Stimulated activated CD8-positive, alpha-beta memory T cell treated with anti-CD3 and anti-CD28 coated beads, Interleukin-4, amount 100 ng/mL, for 1 hour (primary cell): Measurements from ENCODE around the gene TFCP2L1.
"Not testable (repeated sequence)": the region's sequence is repeated elsewhere in the genome, so short reads cannot be mapped to it uniquely, and the experiment has no call there.

ENCODE experiments used
- DNase-seq, 2 donors: peaks; one replicate each; pipeline ENCODE4 v3.0.0-alpha.2; 2020; ENCODE audit warnings: low read depth in 2 of 2, low spot score in 1 of 2

Gene TFCP2L1

DNA sequence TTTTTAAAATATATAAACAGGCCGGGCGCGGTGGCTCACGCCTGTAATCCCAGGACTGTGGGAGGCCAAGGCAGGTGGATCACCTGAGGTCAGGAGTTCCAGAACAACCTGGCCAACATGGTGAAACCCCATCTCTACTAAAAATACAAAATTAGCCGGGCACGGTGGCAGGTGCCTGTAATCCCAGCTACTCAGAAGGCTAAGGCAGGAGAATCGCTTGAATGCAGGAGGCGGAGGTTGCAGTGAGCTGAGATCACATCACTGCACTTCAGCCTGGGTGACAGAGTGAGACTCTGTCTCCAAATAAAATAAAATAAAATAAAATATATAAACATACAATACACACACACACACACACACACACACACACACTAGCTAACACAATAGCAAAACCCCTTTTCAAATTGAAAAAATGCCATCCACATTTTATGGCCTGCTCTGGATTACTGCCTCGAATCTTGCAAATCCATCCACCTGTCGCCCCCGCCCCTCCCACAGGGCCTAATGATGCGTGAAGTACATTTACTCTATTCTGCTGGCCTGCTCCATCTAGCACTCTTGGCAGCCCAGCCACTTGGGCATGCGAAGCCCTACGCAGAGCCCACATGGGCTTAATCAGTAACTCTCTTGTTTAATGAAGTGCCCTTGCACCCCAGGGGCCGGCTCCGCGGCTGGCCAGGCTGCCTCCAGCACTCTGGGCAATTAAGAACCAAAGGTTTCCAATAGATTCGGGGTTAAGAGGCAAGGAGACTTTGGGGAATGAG lies 57.4 kb downstream of the TFCP2L1 start:
- DNase-seq: not testable (repeated sequence)

DNA sequence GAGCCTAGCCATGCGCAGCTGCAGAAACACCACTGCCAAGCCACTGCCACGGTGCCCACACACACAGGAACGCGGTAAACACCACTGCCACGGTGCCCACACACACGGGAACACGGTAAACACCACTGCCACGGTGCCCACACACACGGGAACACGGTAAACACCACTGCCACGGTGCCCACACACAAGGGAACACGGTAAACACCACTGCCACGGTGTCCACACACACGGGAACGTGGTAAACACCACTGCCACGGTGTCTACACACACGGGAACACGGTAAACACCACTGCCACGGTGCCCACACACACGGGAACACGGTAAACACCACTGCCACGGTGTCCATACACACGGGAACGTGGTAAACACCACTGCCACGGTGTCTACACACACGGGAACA lies 59.3 kb downstream of the TFCP2L1 start:
- not testable (repeated sequence) for DNase-seq

- no peak for DNase-seq
Observed at GRCh38 chr2:121220995-121221394, 64.0 kb downstream of the TFCP2L1 start.

GRCh38 chr2:121219866-121220265 lies 65.1 kb downstream of the TFCP2L1 start:
- no peak for DNase-seq

DNA sequence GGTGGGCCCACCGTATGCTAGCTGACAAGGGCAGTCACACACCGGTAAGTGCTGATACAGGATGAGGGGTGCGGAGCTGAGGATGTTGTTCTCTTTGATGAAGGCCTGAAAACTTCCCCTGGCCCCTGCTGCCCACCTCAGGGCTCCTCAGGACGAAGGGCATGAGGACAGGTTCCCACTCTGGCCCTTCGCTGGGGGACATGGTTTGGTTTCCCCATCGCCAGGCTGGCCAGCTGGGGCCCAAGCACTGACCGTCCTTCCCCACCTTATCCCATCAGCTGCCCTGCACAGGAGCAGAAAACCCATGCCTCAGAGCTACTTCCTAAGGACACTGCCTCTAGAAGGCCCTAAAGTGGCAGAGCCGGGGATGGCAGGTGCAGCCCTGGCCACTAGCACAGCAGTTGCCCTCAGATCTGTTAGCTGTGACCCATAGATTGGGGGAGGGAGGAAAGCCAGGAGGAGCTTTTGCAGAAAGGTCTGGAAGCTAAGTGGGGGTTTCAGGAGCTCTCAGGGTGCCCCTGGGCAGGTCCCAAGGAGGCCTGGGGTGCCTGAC lies 66.5 kb downstream of the TFCP2L1 start:
- DNase-seq: no peak

DNA sequence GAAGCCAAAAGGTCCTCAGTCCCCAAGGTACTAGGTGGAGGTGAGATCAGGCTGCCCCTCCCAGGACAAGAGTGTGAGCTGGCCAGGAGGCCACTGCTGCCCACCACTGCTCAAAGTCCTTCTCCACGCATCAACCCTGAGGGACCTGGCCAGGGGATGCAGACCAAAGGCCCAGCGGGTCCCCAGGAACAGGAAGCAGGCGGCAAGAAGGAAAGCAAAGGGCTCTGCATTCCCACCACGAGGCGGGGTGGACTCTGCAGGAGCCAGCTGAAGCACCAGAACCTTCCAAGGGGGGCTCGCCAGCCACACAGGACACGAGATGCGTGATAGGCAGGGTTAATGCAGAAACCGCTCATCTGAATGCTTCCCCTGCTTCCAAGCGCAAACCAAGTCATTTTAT lies 67.4 kb downstream of the TFCP2L1 start:
- DNase-seq: no peak

DNA sequence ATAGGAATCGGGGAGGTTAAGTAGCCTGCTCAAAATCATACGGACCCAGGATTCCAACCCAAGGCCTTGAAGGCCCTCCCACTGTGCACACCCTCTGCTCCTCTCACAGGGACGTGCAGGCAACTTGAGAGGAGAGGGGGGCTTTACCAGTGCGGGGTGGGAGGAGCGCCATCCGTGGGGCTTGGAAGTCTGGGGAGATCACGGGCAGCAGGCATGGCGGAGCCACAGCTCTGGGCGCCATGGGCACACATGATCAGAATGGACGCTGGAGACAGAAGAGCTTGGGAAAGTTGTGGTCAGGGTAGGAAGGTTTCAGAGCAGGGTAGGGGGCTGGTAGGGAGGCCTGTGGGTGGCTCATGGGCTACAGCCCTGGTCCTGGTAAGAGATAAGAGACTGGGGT lies 70.7 kb downstream of the TFCP2L1 start:
- DNase-seq: no peak

GRCh38 chr2:121213386-121213785 lies 71.6 kb downstream of the TFCP2L1 start:
- no peak for DNase-seq

GRCh38 chr2:121212661-121213325 lies 72.2 kb downstream of the TFCP2L1 start:
- no peak for DNase-seq

- no peak for DNase-seq
Observed at GRCh38 chr2:121211689-121212151, 73.3 kb downstream of the TFCP2L1 start.

DNA sequence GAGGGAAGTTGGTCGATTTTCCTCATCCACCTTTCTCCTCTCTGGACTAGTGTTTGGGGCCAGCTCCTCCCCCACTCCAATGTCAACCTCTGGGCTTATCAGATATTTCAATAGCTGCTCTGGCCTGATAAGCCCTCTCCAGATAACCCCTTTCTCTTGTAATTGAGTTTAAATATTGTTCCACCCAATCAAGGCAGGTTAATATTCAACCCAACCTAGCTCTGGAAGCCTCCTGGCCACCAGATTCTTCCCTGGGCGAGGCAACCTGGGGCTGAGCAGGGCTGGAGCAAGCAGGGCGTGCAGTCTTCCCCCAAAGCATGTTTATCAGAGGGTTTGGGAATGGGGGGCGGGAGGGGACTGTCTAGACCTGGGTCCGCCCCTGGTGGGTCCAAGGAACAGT lies 73.8 kb downstream of the TFCP2L1 start:
- DNase-seq: no peak

DNA sequence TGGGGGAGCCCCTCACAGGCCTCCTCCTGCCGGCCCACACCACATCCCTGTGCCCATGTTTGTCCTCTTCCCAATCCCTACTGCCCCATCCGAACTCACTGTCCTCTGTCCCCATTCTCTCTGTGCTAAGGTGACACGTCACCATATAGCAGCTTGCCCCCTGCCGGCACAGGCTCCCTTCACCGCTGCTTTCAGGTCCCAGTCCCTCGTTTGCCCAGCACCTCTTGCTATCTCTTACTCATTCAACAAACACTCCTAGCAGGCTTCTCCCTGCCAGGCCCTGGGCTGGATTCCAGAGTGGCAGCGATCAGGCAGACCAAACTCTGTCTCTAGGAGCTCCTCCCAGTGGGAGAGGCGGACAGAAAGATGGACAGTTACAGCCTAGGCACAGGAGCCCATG lies 74.3 kb downstream of the TFCP2L1 start:
- no peak for DNase-seq

- no peak for DNase-seq
Observed at GRCh38 chr2:121209014-121209610, 75.9 kb downstream of the TFCP2L1 start.

- no peak for DNase-seq
Observed at GRCh38 chr2:121207494-121207893, 77.5 kb downstream of the TFCP2L1 start.

- DNase-seq: no peak
Observed at GRCh38 chr2:121205321-121205942, 79.6 kb downstream of the TFCP2L1 start.

DNA sequence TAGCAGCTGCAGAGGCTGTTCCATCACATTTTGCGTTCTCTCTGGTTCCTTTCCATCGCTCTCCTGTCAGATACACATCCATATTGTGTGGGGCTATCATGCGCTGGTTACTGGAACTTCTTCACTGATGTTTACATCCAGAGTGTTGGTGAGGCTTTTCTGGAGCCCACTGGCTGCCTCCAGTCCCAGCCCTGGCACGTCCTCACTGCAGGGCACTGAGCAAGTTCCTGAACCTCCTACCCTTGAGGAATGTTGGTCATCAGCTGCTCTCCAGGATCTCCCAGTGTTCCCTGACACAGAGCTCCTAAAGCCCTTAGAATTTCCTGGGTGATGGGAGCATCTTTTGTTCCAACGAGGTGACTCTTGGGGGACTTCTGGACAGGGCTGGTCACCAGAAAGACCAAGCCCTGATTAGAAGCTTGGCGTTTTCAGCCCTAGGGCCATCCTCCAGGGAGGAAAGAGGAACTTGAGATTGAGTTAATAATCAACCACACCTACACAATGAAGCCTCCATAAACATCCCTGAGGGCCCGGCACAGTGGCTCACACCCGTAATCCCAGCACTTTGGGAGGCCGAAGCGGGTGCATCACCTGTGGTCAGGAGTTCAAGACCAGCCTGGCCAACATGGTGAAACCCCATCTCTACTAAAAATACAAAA lies 81.3 kb downstream of the TFCP2L1 start:
- DNase-seq: no peak

DNA sequence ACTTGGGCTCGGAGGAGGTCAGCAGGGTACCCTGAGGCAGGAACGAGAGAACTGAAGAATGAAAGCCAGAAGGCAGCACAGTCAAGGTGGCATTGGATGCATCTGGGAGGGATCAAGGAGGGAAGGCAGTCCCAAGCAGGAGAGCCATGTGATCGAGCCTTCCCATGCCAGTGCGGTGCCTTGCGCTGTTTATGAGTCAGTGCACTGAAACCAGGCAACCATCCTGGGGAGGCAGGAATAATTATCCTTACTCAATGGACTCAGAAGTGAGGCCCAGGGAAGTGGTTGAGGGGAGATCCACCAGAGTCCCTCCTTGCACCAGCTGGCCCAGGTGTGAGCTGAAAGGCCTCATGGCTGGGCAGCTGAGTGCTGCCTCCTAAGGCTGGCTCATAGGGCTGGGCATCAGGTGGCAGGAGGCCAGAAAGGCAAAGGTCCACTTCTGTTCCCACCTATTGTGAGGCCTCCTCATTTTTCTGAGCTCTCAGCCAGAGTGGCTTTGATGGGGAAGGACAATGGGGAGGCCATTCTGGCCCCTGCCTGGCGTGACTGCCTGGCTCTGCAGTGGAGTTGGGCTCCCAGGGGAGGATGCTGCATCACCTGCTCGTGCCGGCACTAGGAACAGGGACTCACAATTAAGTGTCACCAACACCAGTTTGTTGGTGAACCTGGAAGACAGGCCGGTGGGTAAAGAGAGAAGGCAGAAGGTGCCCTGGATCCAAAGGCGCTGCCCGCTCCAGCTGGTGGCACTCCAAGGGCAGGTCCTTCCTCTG lies 82.3 kb downstream of the TFCP2L1 start:
- DNase-seq: no peak

- DNase-seq: no peak
Observed at GRCh38 chr2:121201796-121202195, 83.2 kb downstream of the TFCP2L1 start.

- DNase-seq: no peak
Observed at GRCh38 chr2:121200419-121201315, 84.3 kb downstream of the TFCP2L1 start.
